SK-N-SH (cell line): ENCODE data around the gene PDE11A. TPM values are rescaled to one million over a fixed set of nuclear protein-coding genes. Genes with fewer than 3 reads are reported as not detected.

Experiments used
- CTCF ChIA-PET: fragments of 300-600, 350-600 bp; formaldehyde crosslinking; extraction: SDS; loops from one replicate; lab custom pipeline; 2021; lab: Yijun Ruan, JAX
- POLR2A ChIA-PET: fragments of 350-600 bp; sonication (Branson Sonifier 250); formaldehyde crosslinking; extraction: SDS; loops from one replicate; lab custom pipeline; 2020; ENCODE audit warnings: antibody characterized with exemption, inconsistent platforms; lab: Yijun Ruan, JAX
- DNase-seq: peaks from one replicate; pipeline ENCODE4 v3.0.0; 2012
- H2AFZ ChIP-seq: fragments of 200-600 bp; sonication (generic); 2 replicates; pipeline ENCODE4 v1.8.1; 2016; ENCODE audit warnings: antibody characterized with exemption, mild to moderate bottlenecking, low read depth
- H3F3A ChIP-seq: fragments of 200-600 bp; sonication (generic); replicated peaks from 2 replicates; pipeline ENCODE3; 2016; ENCODE audit warnings: antibody characterized with exemption, mild to moderate bottlenecking; ENCODE audit not compliant: insufficient read depth
- H3K27ac ChIP-seq, 2 experiments: fragments of 200-500 bp in 1 of 2; fragments of 200-600 bp in 1 of 2; sonication (Bioruptor generic) in 1 of 2; sonication (generic), shearing (Covaris generic) in 1 of 2; 2 replicates each; pipeline versions ENCODE4 v1.5.1 to v1.6.1; 2014 to 2016; ENCODE audit warnings: low read depth in 2 of 2, inconsistent platforms in 1 of 2, low read length in 1 of 2, mild to moderate bottlenecking in 1 of 2, mixed read lengths in 1 of 2
- H3K27me3 ChIP-seq: fragments of 200-600 bp; sonication (generic), shearing (Covaris generic); 2 replicates; pipeline ENCODE4 v1.6.1; 2016; ENCODE audit warnings: mixed run types; ENCODE audit not compliant: insufficient read depth
- H3K36me3 ChIP-seq, 2 experiments: fragments of 200-500 bp in 1 of 2; fragments of 200-600 bp in 1 of 2; sonication (Bioruptor generic) in 1 of 2; sonication (generic) in 1 of 2; replicated peaks in 1 of 2; 2 replicates each; pipeline versions ENCODE3 to v1.5.1; 2014 to 2016; ENCODE audit warnings: low read length in 1 of 2, mild to moderate bottlenecking in 1 of 2; ENCODE audit not compliant: insufficient read depth in 2 of 2, control insufficient read depth in 1 of 2
- H3K4me1 ChIP-seq, 2 experiments: fragments of 200-500 bp in 1 of 2; fragments of 200-600 bp in 1 of 2; sonication (Bioruptor generic) in 1 of 2; sonication (generic), shearing (Covaris generic) in 1 of 2; 2 replicates each; pipeline versions ENCODE4 v1.5.1 to v1.6.1; 2014 to 2016; ENCODE audit warnings: low read depth in 1 of 2, low read length in 1 of 2, mixed run types in 1 of 2; ENCODE audit not compliant: insufficient read depth in 2 of 2, control insufficient read depth in 1 of 2
- H3K4me2 ChIP-seq: fragments of 200-600 bp; sonication (generic), shearing (Covaris generic); 2 replicates; pipeline ENCODE4 v1.6.1; 2017; ENCODE audit warnings: mixed run types
- H3K4me3 ChIP-seq, 2 experiments: fragments of 200-500 bp in 1 of 2; fragments of 200-600 bp in 1 of 2; sonication (Bioruptor generic) in 1 of 2; sonication (generic), shearing (Covaris generic) in 1 of 2; 2 replicates each; pipeline versions ENCODE4 v1.5.1 to v1.8.1; 2014 to 2016; ENCODE audit warnings: low read depth in 2 of 2, inconsistent platforms in 1 of 2, low read length in 1 of 2, mild to moderate bottlenecking in 1 of 2, mixed read lengths in 1 of 2, moderate library complexity in 1 of 2
- H3K79me2 ChIP-seq: fragments of 200-600 bp; sonication (generic); 2 replicates; pipeline ENCODE4 v1.8.1; 2017; ENCODE audit warnings: mild to moderate bottlenecking; ENCODE audit not compliant: insufficient read depth
- H3K9ac ChIP-seq: fragments of 200-600 bp; sonication (generic); 2 replicates; pipeline ENCODE4 v1.6.1; 2017; ENCODE audit warnings: mixed run types
- H3K9me2 ChIP-seq: fragments of 200-600 bp; sonication (generic); 2 replicates; pipeline ENCODE4 v1.6.1; 2017; ENCODE audit warnings: mixed run types
- H3K9me3 ChIP-seq: fragments of 200-600 bp; sonication (generic); 2 replicates; pipeline ENCODE4 v1.6.1; 2017; ENCODE audit warnings: mixed run types, mild to moderate bottlenecking, moderate library complexity
- H4K20me1 ChIP-seq: fragments of 200-600 bp; sonication (generic); 2 replicates; pipeline ENCODE4 v1.6.1; 2017; ENCODE audit warnings: mild to moderate bottlenecking, mixed run types; ENCODE audit not compliant: insufficient read depth
- FOSL2 ChIP-seq: IDR thresholded peaks from 2 replicates; pipeline ENCODE4 v1.4.0; 2012; ENCODE audit warnings: low read depth, mild to moderate bottlenecking, moderate library complexity, borderline replicate concordance
- GABPA ChIP-seq: IDR thresholded peaks from 2 replicates; pipeline ENCODE4 v1.4.0; 2012; ENCODE audit warnings: low read depth, mild to moderate bottlenecking
- GATA2 ChIP-seq: sonication (generic); formaldehyde crosslinking; IDR thresholded peaks from 2 replicates; pipeline ENCODE4 v1.5.0; 2020; ENCODE audit warnings: mild to moderate bottlenecking, missing genetic modification reagents
- JUND ChIP-seq: IDR thresholded peaks from 2 replicates; pipeline ENCODE4 v1.4.0; 2012
- MEF2A ChIP-seq: IDR thresholded peaks from 2 replicates; pipeline ENCODE4 v1.4.0; 2012; ENCODE audit warnings: low read depth, borderline replicate concordance
- MXI1 ChIP-seq: IDR thresholded peaks from 2 replicates; pipeline ENCODE4 v1.6.1; 2012; ENCODE audit warnings: mild to moderate bottlenecking, low read depth, low read length, improper control_type of control experiment
- RAD21 ChIP-seq: IDR thresholded peaks from 2 replicates; pipeline ENCODE4 v1.6.1; 2012; ENCODE audit warnings: mild to moderate bottlenecking, low read length
- TEAD4 ChIP-seq: IDR thresholded peaks from 2 replicates; pipeline ENCODE4 v1.4.0; 2012; ENCODE audit warnings: mild to moderate bottlenecking, borderline replicate concordance; ENCODE audit not compliant: insufficient read depth
- WGBS: methylation state at CpG from one replicate; pipeline ENCODE4 v1.1.6; 2017; ENCODE audit warnings: low lambda C conversion rate; 5-methylcytosine and 5-hydroxymethylcytosine counted together
- polyA plus RNA-seq, 3 experiments: library from polyadenylated mRNA; depleted of rRNA; stranded (reverse); fragments of >200 nt; gene quantifications; 2 replicates each; pipeline ENCODE4 v1.2.3, GENCODE V29; 2012
- TF ChIP-seq, protein P1 (sequence below): IDR thresholded peaks from 2 replicates; pipeline ENCODE4 v1.4.0; 2012; ENCODE audit warnings: low read depth, borderline replicate concordance
- TF ChIP-seq, protein P2 (sequence below): fragments of 200-600 bp; sonication (generic); IDR thresholded peaks from 2 replicates; pipeline ENCODE4 v1.6.1; 2017; ENCODE audit warnings: antibody characterized with exemption, mild to moderate bottlenecking, moderate library complexity
- TF ChIP-seq, protein P3 (sequence below): fragments of 150-350 bp; IDR thresholded peaks from 2 replicates; pipeline ENCODE4 v1.6.1; 2017; ENCODE audit warnings: antibody characterized with exemption, low read length, low read depth, borderline replicate concordance
- TF ChIP-seq, protein P4 (sequence below): fragments of 150-350 bp; IDR thresholded peaks from 2 replicates; pipeline ENCODE4 v1.6.1; 2016; ENCODE audit warnings: mild to moderate bottlenecking, low read depth, low read length

The PDE11A gene
- polyA plus RNA-seq, 1 of the 3 experiments (the other 2 are of a cell fraction) = 0.10 TPM

DNA sequence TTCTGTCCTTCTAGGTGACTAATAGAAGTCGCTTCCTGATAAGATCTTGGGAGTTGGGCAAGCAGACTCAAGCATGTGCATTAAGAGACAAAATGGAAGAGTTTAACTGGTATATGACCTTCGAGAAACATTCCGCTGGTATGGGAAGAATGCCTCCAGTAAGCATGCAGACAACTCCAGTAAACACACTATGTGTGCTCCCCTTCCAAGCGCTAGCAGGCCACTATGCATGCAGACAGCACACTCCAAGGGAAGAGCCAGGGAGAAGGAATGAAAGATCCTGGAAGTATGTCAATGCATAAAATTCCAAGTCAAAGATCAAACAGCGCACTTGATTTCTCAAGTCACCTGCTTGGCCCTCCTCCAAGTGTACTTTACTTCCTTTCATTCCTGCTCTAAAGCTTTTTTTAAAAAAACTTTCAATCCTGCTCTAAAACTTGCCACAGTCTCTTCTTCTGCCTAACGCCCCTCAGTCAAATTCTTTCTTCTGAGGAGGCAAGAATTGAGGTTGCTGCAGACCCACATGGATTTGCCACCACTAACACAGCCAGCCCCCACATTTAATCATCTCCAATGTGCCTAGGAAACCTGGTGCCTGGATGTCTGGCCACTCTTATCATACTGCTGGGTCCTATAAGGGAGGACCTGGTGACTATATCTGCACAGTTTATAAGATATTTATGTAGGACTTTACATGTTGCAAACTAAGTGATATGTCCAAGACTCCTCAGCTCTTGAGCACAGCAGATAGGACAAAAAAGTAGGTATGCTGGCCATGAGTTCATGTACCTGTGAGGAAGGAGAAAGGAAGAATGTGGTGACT is 239.8 kb downstream of the PDE11A start:
- TF ChIP-seq MEF2A (no peak), GABPA (no peak), GATA2 (CRISPR knock-in tag) (no peak), MXI1 (no peak), RAD21 (no peak), TEAD4 (no peak), FOSL2 (no peak), JUND (no peak)
- TF ChIP-seq, protein P1, sequence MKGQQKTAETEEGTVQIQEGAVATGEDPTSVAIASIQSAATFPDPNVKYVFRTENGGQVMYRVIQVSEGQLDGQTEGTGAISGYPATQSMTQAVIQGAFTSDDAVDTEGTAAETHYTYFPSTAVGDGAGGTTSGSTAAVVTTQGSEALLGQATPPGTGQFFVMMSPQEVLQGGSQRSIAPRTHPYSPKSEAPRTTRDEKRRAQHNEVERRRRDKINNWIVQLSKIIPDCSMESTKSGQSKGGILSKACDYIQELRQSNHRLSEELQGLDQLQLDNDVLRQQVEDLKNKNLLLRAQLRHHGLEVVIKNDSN = no peak
- TF ChIP-seq, protein P2, sequence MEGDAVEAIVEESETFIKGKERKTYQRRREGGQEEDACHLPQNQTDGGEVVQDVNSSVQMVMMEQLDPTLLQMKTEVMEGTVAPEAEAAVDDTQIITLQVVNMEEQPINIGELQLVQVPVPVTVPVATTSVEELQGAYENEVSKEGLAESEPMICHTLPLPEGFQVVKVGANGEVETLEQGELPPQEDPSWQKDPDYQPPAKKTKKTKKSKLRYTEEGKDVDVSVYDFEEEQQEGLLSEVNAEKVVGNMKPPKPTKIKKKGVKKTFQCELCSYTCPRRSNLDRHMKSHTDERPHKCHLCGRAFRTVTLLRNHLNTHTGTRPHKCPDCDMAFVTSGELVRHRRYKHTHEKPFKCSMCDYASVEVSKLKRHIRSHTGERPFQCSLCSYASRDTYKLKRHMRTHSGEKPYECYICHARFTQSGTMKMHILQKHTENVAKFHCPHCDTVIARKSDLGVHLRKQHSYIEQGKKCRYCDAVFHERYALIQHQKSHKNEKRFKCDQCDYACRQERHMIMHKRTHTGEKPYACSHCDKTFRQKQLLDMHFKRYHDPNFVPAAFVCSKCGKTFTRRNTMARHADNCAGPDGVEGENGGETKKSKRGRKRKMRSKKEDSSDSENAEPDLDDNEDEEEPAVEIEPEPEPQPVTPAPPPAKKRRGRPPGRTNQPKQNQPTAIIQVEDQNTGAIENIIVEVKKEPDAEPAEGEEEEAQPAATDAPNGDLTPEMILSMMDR = no peak
- TF ChIP-seq, protein P3, sequence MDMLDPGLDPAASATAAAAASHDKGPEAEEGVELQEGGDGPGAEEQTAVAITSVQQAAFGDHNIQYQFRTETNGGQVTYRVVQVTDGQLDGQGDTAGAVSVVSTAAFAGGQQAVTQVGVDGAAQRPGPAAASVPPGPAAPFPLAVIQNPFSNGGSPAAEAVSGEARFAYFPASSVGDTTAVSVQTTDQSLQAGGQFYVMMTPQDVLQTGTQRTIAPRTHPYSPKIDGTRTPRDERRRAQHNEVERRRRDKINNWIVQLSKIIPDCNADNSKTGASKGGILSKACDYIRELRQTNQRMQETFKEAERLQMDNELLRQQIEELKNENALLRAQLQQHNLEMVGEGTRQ = no peak
- TF ChIP-seq, protein P4, sequence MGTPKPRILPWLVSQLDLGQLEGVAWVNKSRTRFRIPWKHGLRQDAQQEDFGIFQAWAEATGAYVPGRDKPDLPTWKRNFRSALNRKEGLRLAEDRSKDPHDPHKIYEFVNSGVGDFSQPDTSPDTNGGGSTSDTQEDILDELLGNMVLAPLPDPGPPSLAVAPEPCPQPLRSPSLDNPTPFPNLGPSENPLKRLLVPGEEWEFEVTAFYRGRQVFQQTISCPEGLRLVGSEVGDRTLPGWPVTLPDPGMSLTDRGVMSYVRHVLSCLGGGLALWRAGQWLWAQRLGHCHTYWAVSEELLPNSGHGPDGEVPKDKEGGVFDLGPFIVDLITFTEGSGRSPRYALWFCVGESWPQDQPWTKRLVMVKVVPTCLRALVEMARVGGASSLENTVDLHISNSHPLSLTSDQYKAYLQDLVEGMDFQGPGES = no peak
- Histone ChIP-seq H3K9me3 (no peaks in the 10 kb centered on the region), H3K4me3 (no peak overlapping the region), H2AFZ (no peak overlapping the region), H3K27me3 (no peaks in the 10 kb centered on the region), H3K4me2 (no peak overlapping the region), H3K36me3 (no peaks in the 10 kb centered on the region), H3K27ac (no peak overlapping the region), H3F3A (no peaks in the 10 kb centered on the region), H3K79me2 (no peaks in the 10 kb centered on the region), H3K9ac (no peak overlapping the region), H3K9me2 (no peaks in the 10 kb centered on the region), H3K4me1 (no peaks in the 10 kb centered on the region), H4K20me1 (no peaks in the 10 kb centered on the region)
- no peak for DNase-seq
- 55% methylated on average over 6 of the region's 6 CpGs for WGBS
- CTCF ChIA-PET = no interaction called here
- POLR2A ChIA-PET = no interaction called here
